Measurements from ENCODE around the gene ANKRD9. TPM values are rescaled to one million over a fixed set of nuclear protein-coding genes. Genes with fewer than 3 reads are reported as not detected.

ANKRD9 gene
- total RNA-seq, 1 donor from 2014 or later, result 22.4 TPM

- H3K27ac ChIP-seq, result peak overlapping the region; percentile 48
- no peaks in the 10 kb centered on the region for H3K9me3 ChIP-seq
- TF ChIP-seq CTCF (IDR thresholded peaks at IDR 0.05), result no peak
- intact Hi-C loops (cut with DNase I), result no loop called here
- H3K36me3 ChIP-seq, result no peaks in the 10 kb centered on the region
- H3K4me1 ChIP-seq, result peaks cover 13% of the 10 kb centered on the region
- no peaks in the 10 kb centered on the region for H3K27me3 ChIP-seq
- DNase-seq (peak; percentile 83), ATAC-seq (peak; percentile 71)
- peak overlapping the region; percentile 33 for H3K4me3 ChIP-seq
These were observed 29.8 kb downstream of the ANKRD9 start for GRCh38 chr14:102479777-102480176.

- Histone ChIP-seq H3K27ac (peak overlapping the region; percentile 48), H3K4me3 (no peak overlapping the region), H3K9me3 (no peaks in the 10 kb centered on the region), H3K27me3 (no peaks in the 10 kb centered on the region), H3K36me3 (no peaks in the 10 kb centered on the region), H3K4me1 (peaks cover 13% of the 10 kb centered on the region)
- ATAC-seq (no peak), DNase-seq (no peak)
- intact Hi-C loops (cut with DNase I), result no loop called here
- no peak for TF ChIP-seq CTCF (IDR thresholded peaks at IDR 0.05)
These were observed 30.5 kb downstream of the ANKRD9 start for GRCh38 chr14:102479107-102479506.

- peak; percentile 86 for DNase-seq
- H3K36me3 ChIP-seq, result no peaks in the 10 kb centered on the region
- H3K27ac ChIP-seq, result no peak overlapping the region
- peaks cover 11% of the 10 kb centered on the region for H3K4me1 ChIP-seq
- H3K4me3 ChIP-seq, result no peak overlapping the region
- intact Hi-C loops (cut with DNase I), result no loop called here
- TF ChIP-seq CTCF (IDR thresholded peaks at IDR 0.05), result no peak
- H3K27me3 ChIP-seq, result no peaks in the 10 kb centered on the region
- ATAC-seq, result peak; percentile 84
- H3K9me3 ChIP-seq, result no peaks in the 10 kb centered on the region
These were observed 34.6 kb downstream of the ANKRD9 start for GRCh38 chr14:102474934-102475333.

- H3K27me3 ChIP-seq, result no peaks in the 10 kb centered on the region
- H3K4me3 ChIP-seq, result no peak overlapping the region
- no peak for ATAC-seq
- TF ChIP-seq CTCF (IDR thresholded peaks at IDR 0.05), result no peak
- H3K27ac ChIP-seq, result no peak overlapping the region
- DNase-seq, result no peak
- H3K36me3 ChIP-seq, result no peaks in the 10 kb centered on the region
- H3K9me3 ChIP-seq, result no peaks in the 10 kb centered on the region
- peaks cover 7% of the 10 kb centered on the region for H3K4me1 ChIP-seq
- intact Hi-C loops (cut with DNase I), result no loop called here
These were observed 36.0 kb downstream of the ANKRD9 start for GRCh38 chr14:102473559-102473958.

GRCh38 chr14:102472791-102473150 lies 36.8 kb downstream of the ANKRD9 start:
- Histone ChIP-seq H3K27ac (no peak overlapping the region), H3K9me3 (no peaks in the 10 kb centered on the region), H3K4me3 (no peak overlapping the region), H3K27me3 (no peaks in the 10 kb centered on the region), H3K36me3 (no peaks in the 10 kb centered on the region), H3K4me1 (peaks cover 7% of the 10 kb centered on the region)
- no peak for TF ChIP-seq CTCF (IDR thresholded peaks at IDR 0.05)
- intact Hi-C loops (cut with DNase I), result no loop called here
- no peak for DNase-seq
- no peak for ATAC-seq
